PC-9 (cell line): Measurements from ENCODE around the gene PARP8.
"Not testable (repeated sequence)": the region's sequence is repeated elsewhere in the genome, so short reads cannot be mapped to it uniquely, and the experiment has no call there.

Experiments
- CTCF ChIP-seq: fragments of 200-600 bp; sonication (generic); conservative IDR thresholded peaks from 2 replicates; pipeline ENCODE4 v1.6.1; 2017; ENCODE audit warnings: mixed run types, antibody characterized with exemption, mild to moderate bottlenecking, moderate library complexity
- EZH2 ChIP-seq: fragments of 200-600 bp; sonication (generic); IDR thresholded peaks from 2 replicates; pipeline ENCODE4 v1.8.0; 2017; ENCODE audit warnings: antibody characterized with exemption, low read depth

GRCh38 chr5:50694626-50695025 lies 28.2 kb downstream of the PARP8 start:
- not testable (repeated sequence) for TF ChIP-seq CTCF, EZH2
